DND-41 (cell line): ENCODE measurements around the gene LRRTM4.

ENCODE experiments used
- ATAC-seq: fragments of 200-7000 bp; cut with Tn5 transposase; 3 replicates; pipeline ENCODE4 v1.9.1; 2021; ENCODE audit warnings: low read depth; ENCODE audit not compliant: insufficient read depth
- DNase-seq: peaks from one replicate; pipeline ENCODE4 v3.0.0-alpha.2; 2020
- H2AFZ ChIP-seq: 2 replicates; pipeline ENCODE4 v1.6.0; 2012; ENCODE audit warnings: low read depth, low read length
- H3K27ac ChIP-seq: 2 replicates; pipeline ENCODE4 v1.5.1; 2012; ENCODE audit warnings: low read length, inconsistent platforms
- H3K27me3 ChIP-seq: fragments of 200-600 bp; sonication (generic); 2 replicates; pipeline ENCODE4 v1.6.0; 2012; ENCODE audit warnings: low read length, mild to moderate bottlenecking, inconsistent platforms; ENCODE audit not compliant: insufficient read depth, poor library complexity
- H3K36me3 ChIP-seq: 2 replicates; pipeline ENCODE4 v1.5.1; 2012; ENCODE audit warnings: low read length, inconsistent platforms; ENCODE audit not compliant: insufficient read depth
- H3K4me1 ChIP-seq: 2 replicates; pipeline ENCODE4 v1.5.1; 2012; ENCODE audit warnings: mild to moderate bottlenecking, low read length; ENCODE audit not compliant: insufficient read depth
- H3K4me2 ChIP-seq: 2 replicates; pipeline ENCODE4 v1.6.0; 2012; ENCODE audit warnings: mild to moderate bottlenecking, moderate library complexity, low read length, inconsistent platforms; ENCODE audit not compliant: insufficient read depth
- H3K4me3 ChIP-seq, 2 experiments: fragments of 200-600 bp in 1 of 2; shearing (Covaris generic) in 1 of 2; 2 replicates each; pipeline ENCODE4 v1.5.1; 2012 to 2016; ENCODE audit warnings: inconsistent platforms in 2 of 2, low read length in 2 of 2, mild to moderate bottlenecking in 2 of 2, low read depth in 1 of 2, moderate library complexity in 1 of 2
- H3K79me2 ChIP-seq: 2 replicates; pipeline ENCODE4 v1.6.0; 2012; ENCODE audit warnings: low read length, inconsistent platforms; ENCODE audit not compliant: insufficient read depth
- H3K9ac ChIP-seq: 2 replicates; pipeline ENCODE4 v1.6.0; 2012; ENCODE audit warnings: low read depth, mild to moderate bottlenecking, inconsistent platforms, low read length, moderate library complexity
- H3K9me3 ChIP-seq: 2 replicates; pipeline ENCODE4 v1.5.1; 2012; ENCODE audit warnings: low read length, moderate library complexity, mild to moderate bottlenecking, inconsistent platforms; ENCODE audit not compliant: insufficient read depth, severe bottlenecking
- H4K20me1 ChIP-seq: 2 replicates; pipeline ENCODE4 v1.6.0; 2012; ENCODE audit warnings: low read length; ENCODE audit not compliant: insufficient read depth
- CTCF ChIP-seq: IDR thresholded peaks from 2 replicates; pipeline ENCODE4 v1.5.1; 2012; ENCODE audit warnings: borderline replicate concordance, low read length, moderate library complexity, mild to moderate bottlenecking; ENCODE audit not compliant: poor library complexity, severe bottlenecking; ENCODE audit errors: extremely low read depth
- EZH2 ChIP-seq: IDR thresholded peaks from 3 replicates; pipeline ENCODE4 v1.6.1; 2012; ENCODE audit warnings: borderline replicate concordance, low read depth, mild to moderate bottlenecking, moderate library complexity, low read length, inconsistent platforms; ENCODE audit not compliant: severe bottlenecking

The LRRTM4 gene

GRCh38 chr2:76930056-76930744 lies 592.0 kb downstream of the LRRTM4 start:
- H3K4me2 ChIP-seq, result no peak overlapping the region
- TF ChIP-seq CTCF, result no peak
- TF ChIP-seq EZH2, result no peak
- ATAC-seq, result no peak

GRCh38 chr2:76928026-76928425 lies 594.1 kb downstream of the LRRTM4 start:
- H3K36me3 ChIP-seq, result no peaks in the 10 kb centered on the region
- H3K4me3 ChIP-seq, result no peak overlapping the region
- no peaks in the 10 kb centered on the region for H3K79me2 ChIP-seq
- TF ChIP-seq EZH2 (no peak), CTCF (no peak)
- H3K4me1 ChIP-seq, result no peaks in the 10 kb centered on the region
- H3K9me3 ChIP-seq, result no peaks in the 10 kb centered on the region
- no peaks in the 10 kb centered on the region for H4K20me1 ChIP-seq
- H3K27me3 ChIP-seq, result no peaks in the 10 kb centered on the region
- no peak overlapping the region for H3K9ac ChIP-seq
- ATAC-seq (no peak), DNase-seq (no peak)
- H2AFZ ChIP-seq, result no peak overlapping the region
- no peak overlapping the region for H3K4me2 ChIP-seq
- no peak overlapping the region for H3K27ac ChIP-seq

More at GRCh38 chr2:76930056-76930744, 592.0 kb downstream of the LRRTM4 start:
- no peak for DNase-seq
- Histone ChIP-seq H3K4me1 (no peaks in the 10 kb centered on the region), H4K20me1 (no peaks in the 10 kb centered on the region), H3K27me3 (no peaks in the 10 kb centered on the region), H3K4me3 (no peak overlapping the region), H3K36me3 (no peaks in the 10 kb centered on the region), H3K9me3 (no peaks in the 10 kb centered on the region), H2AFZ (no peak overlapping the region), H3K27ac (no peak overlapping the region), H3K79me2 (no peaks in the 10 kb centered on the region), H3K9ac (no peak overlapping the region)

GRCh38 chr2:76921006-76921405 lies 601.2 kb downstream of the LRRTM4 start:
- Histone ChIP-seq H3K9ac (no peak overlapping the region), H3K27ac (no peak overlapping the region), H3K36me3 (no peaks in the 10 kb centered on the region), H3K79me2 (no peaks in the 10 kb centered on the region), H3K9me3 (no peaks in the 10 kb centered on the region), H3K4me2 (no peak overlapping the region), H4K20me1 (no peaks in the 10 kb centered on the region), H3K4me3 (no peak overlapping the region), H3K27me3 (no peaks in the 10 kb centered on the region), H2AFZ (no peak overlapping the region), H3K4me1 (no peaks in the 10 kb centered on the region)
- no peak for TF ChIP-seq EZH2
- no peak for TF ChIP-seq CTCF
- DNase-seq (no peak), ATAC-seq (no peak)

GRCh38 chr2:76895469-76895868 lies 626.7 kb downstream of the LRRTM4 start:
- Histone ChIP-seq H3K9ac (no peak overlapping the region), H3K9me3 (no peaks in the 10 kb centered on the region), H3K27me3 (no peaks in the 10 kb centered on the region), H3K27ac (no peak overlapping the region), H3K36me3 (no peaks in the 10 kb centered on the region), H3K4me2 (no peak overlapping the region), H3K4me3 (no peak overlapping the region), H4K20me1 (no peaks in the 10 kb centered on the region), H3K79me2 (no peaks in the 10 kb centered on the region), H3K4me1 (no peaks in the 10 kb centered on the region), H2AFZ (no peak overlapping the region)
- DNase-seq (no peak), ATAC-seq (no peak)
- TF ChIP-seq EZH2, result no peak
- TF ChIP-seq CTCF, result no peak
